Hepatocyte (in vitro differentiated cells): ENCODE results near the gene INSL3.

Experiments
- EZH2 ChIP-seq: fragments of 200-600 bp; sonication (generic); IDR thresholded peaks from 2 replicates; pipeline ENCODE4 v1.6.1; 2016; ENCODE audit warnings: antibody characterized with exemption, mild to moderate bottlenecking, borderline replicate concordance
- TF ChIP-seq, protein P1 (sequence below): fragments of 200-600 bp; sonication (generic); IDR thresholded peaks from 2 replicates; pipeline ENCODE4 v1.5.1; 2016; ENCODE audit warnings: antibody characterized with exemption, mild to moderate bottlenecking; ENCODE audit not compliant: poor library complexity

DNA sequence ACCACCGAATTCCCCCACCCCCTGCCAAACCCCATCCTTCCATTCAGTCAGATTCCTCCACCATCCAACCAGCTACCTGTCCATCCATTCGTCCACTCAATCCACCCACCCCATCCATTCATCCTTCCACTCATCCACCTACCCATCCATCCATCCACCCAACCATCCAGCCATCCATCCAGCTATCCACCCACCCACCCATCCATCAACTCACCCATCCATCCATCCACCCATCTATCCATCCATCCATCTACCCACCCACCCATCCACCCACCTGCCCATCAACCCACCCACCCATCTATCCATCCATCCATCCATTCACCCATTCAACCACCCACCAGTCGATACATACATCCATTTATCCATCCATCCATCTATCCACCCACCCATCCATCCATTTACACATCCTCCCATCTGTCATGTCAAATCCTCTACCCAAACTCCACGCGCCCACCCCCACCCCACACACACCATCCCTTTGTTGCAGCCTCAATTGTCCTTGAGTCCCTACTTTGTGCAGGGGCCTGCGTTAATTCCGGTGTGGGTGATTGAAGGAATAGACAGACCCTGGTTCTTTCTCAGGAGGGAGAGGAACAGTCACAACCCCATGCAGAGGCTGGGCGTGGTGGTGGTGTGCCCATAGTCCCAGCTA is 45.1 kb upstream of the INSL3 start:
- TF ChIP-seq, protein P1, sequence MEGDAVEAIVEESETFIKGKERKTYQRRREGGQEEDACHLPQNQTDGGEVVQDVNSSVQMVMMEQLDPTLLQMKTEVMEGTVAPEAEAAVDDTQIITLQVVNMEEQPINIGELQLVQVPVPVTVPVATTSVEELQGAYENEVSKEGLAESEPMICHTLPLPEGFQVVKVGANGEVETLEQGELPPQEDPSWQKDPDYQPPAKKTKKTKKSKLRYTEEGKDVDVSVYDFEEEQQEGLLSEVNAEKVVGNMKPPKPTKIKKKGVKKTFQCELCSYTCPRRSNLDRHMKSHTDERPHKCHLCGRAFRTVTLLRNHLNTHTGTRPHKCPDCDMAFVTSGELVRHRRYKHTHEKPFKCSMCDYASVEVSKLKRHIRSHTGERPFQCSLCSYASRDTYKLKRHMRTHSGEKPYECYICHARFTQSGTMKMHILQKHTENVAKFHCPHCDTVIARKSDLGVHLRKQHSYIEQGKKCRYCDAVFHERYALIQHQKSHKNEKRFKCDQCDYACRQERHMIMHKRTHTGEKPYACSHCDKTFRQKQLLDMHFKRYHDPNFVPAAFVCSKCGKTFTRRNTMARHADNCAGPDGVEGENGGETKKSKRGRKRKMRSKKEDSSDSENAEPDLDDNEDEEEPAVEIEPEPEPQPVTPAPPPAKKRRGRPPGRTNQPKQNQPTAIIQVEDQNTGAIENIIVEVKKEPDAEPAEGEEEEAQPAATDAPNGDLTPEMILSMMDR: no peak
- TF ChIP-seq EZH2: no peak
